ENCODE measurements around the gene NEO1.
"Not testable (repeated sequence)": the region's sequence is repeated elsewhere in the genome, so short reads cannot be mapped to it uniquely, and the experiment has no call there.

The NEO1 gene

DNA sequence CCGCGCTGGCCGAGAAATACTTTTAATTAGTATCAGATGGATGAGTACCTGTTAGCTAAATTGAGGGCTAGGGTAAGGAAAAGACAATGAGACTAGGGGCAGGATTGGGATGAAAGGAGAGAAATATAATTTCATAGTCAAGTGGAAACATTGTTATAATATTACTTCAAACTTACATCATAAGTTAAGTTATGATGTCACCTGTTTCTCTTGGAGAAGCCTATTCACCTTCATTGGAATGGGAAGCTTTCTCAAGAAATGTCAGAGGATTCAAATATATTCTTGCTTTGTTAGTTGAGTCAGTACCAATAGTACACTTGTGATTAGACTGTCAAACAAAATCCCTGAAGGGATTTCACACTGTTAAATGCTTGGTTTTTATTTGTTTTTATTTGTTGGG lies 116.2 kb downstream of the NEO1 start:
- no peaks in the 10 kb centered on the region for H3K27me3 Mint-ChIP-seq
- H3K4me3 Mint-ChIP-seq = no peak overlapping the region
- H3K4me1 Mint-ChIP-seq = no peaks in the 10 kb centered on the region
- no peak overlapping the region for H3K27ac Mint-ChIP-seq
- peaks cover 10% of the 10 kb centered on the region for H3K9me3 Mint-ChIP-seq
- ATAC-seq = no peak
- peaks cover 21% of the 10 kb centered on the region for H3K36me3 Mint-ChIP-seq

DNA sequence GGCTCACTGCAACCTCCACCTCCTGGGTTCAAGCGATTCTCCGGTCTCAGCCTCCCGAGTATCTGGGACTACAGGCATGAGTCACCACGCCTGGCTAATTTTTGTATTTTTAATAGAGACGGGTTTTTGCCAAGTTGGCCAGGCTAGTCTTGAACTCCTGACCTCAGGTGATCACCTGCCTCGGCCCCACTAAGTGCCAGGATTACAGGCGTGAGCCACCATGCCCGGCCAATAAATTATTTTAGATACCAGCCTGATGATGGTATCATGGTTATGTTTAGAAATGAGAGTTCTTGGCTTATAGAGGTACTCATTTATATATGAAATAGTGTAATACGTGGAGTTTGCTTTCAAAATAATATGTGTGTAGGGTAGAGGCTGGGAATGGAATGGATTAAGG lies 119.4 kb downstream of the NEO1 start:
- peaks cover under 1% of the 10 kb centered on the region for H3K36me3 Mint-ChIP-seq
- no peak overlapping the region for H3K27ac Mint-ChIP-seq
- H3K27me3 Mint-ChIP-seq = no peaks in the 10 kb centered on the region
- no peak overlapping the region for H3K4me3 Mint-ChIP-seq
- no peaks in the 10 kb centered on the region for H3K9me3 Mint-ChIP-seq
- no peak for ATAC-seq
- H3K4me1 Mint-ChIP-seq = no peaks in the 10 kb centered on the region

DNA sequence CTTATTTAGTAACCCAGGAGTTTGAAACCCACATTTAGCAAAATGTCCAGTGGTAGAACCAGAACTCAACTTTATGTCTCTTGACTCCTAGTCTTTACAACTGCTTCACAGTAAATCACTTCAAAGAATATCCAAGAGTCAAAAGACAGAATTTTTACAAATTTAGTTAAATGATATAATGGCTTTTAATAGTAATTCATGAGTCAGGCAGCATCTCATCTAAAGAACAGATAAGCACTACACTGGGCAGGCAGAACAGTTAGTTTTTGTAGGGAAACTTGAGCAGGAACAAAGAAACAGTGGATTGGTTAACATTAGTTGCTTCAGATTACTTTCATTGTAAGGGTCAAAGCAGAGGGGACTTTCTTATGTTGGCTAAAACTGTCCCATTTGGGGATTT lies 120.2 kb downstream of the NEO1 start:
- no peaks in the 10 kb centered on the region for H3K9me3 Mint-ChIP-seq
- no peaks in the 10 kb centered on the region for H3K36me3 Mint-ChIP-seq
- no peak overlapping the region for H3K27ac Mint-ChIP-seq
- no peaks in the 10 kb centered on the region for H3K27me3 Mint-ChIP-seq
- ATAC-seq = no peak
- no peak overlapping the region for H3K4me3 Mint-ChIP-seq
- no peaks in the 10 kb centered on the region for H3K4me1 Mint-ChIP-seq

DNA sequence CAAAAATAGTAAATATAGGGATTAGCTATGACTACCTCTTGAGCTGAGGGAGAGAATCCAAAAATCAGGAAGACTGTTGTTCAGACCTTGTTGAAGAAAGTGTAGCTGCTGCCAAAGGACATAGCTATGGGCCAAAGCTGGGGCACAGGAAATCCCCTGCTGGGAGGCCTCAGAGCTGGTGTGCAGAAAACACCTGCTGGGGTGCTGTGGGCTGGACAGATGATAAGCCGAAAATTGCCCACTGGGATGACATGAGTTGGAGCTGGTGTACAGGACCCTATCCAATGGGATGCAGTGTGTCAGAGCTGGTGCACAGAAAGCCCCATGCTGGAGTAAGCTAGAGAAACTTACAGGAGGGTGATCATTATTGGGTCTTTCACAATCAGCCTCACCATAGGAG lies 121.9 kb downstream of the NEO1 start:
- H3K9me3 Mint-ChIP-seq = no peaks in the 10 kb centered on the region
- H3K27ac Mint-ChIP-seq = no peak overlapping the region
- no peaks in the 10 kb centered on the region for H3K27me3 Mint-ChIP-seq
- H3K4me3 Mint-ChIP-seq = no peak overlapping the region
- peaks cover 6% of the 10 kb centered on the region for H3K36me3 Mint-ChIP-seq
- no peaks in the 10 kb centered on the region for H3K4me1 Mint-ChIP-seq
- ATAC-seq = no peak

DNA sequence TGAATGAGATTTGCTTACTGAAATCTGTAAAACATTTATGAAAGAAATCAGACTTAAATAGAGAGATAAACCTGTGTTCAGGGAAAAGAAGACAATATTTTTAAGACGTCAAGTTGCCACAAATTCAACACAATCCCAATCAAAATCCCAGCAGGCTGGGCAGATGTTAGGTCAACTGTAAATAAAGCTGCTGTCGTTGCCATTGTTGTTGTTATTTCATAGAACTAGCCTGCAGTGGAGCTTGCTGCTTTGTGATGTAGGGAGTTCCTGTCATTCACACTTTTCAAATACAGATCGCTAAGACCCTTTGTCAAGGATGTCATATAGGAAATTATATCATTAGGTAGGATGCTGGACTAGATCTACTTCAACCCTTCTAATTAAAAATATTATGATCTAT lies 123.1 kb downstream of the NEO1 start:
- Mint-ChIP-seq H3K27ac (no peak overlapping the region), H3K9me3 (no peaks in the 10 kb centered on the region), H3K27me3 (no peaks in the 10 kb centered on the region), H3K4me1 (no peaks in the 10 kb centered on the region), H3K36me3 (peaks cover 11% of the 10 kb centered on the region), H3K4me3 (no peak overlapping the region)
- ATAC-seq = no peak

DNA sequence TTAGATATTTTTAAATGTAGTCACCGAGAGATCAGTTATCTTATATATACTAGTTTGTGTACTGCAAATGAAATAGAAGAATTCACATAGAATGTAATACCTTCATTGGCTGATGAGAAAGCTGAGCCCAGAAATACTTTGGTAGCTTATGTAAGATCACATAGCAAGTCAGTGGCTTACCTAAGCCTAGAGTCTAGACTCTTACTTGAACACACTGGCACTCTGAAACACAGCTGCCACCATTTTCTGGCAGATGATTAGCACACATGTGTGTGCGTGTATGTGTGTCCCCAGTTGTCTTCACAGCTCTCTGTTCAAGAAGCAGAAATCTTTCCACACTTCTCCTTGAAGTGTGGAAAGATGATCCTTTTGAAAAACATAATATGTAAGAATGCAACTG lies 124.3 kb downstream of the NEO1 start:
- peaks cover 23% of the 10 kb centered on the region for H3K36me3 Mint-ChIP-seq
- no peak overlapping the region for H3K4me3 Mint-ChIP-seq
- H3K27me3 Mint-ChIP-seq = no peaks in the 10 kb centered on the region
- ATAC-seq = no peak
- peaks cover 4% of the 10 kb centered on the region for H3K9me3 Mint-ChIP-seq
- no peak overlapping the region for H3K27ac Mint-ChIP-seq
- H3K4me1 Mint-ChIP-seq = no peaks in the 10 kb centered on the region

DNA sequence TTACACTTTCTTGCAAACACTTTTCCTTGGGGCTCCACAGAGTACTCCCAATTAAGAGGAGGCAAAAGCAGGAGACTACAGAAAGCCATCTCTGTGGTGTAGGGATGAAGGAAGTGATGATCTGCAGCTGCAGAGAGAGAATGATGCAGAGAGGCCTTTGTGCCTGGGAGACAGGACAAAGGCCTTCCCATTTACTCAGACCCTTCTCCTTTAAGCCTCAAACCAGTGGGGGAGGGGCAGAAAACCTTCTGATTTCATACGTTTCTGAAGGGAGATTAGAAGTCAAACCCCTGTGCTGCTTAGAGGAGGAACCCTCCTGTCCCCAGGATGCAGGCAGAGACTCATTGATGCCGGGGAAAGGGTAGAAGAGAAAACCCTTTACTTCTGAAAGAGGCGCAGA lies 130.8 kb downstream of the NEO1 start:
- peaks cover 59% of the 10 kb centered on the region for H3K36me3 Mint-ChIP-seq
- H3K4me1 Mint-ChIP-seq = no peaks in the 10 kb centered on the region
- no peak overlapping the region for H3K27ac Mint-ChIP-seq

DNA sequence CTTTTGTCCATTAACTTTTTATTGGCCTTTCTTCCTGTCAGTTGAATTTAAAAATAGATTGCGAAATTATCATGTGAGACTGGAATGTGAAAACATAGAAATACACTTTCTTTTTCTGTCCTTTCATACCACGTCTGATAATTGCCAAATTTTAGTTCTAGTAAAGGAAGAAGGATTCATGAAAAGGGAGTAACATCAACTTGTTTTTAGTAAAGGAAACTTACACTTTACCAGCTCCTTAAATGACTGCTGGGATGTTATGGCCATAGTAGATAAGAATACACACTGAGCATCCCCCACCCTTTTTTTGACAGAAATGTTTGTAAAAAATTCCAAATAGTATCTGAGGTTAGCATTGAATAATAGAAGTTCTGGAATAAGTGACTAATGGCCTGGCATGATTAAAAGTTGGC lies 137.9 kb downstream of the NEO1 start:
- no peak for ATAC-seq
- Mint-ChIP-seq H3K4me3 (no peak overlapping the region), H3K27ac (no peak overlapping the region)

More for the DNA sequence above, 130.8 kb downstream of the NEO1 start:
- no peaks in the 10 kb centered on the region for H3K27me3 Mint-ChIP-seq
- H3K9me3 Mint-ChIP-seq = peaks cover 12% of the 10 kb centered on the region
- H3K4me3 Mint-ChIP-seq = no peak overlapping the region
- ATAC-seq = no peak

DNA sequence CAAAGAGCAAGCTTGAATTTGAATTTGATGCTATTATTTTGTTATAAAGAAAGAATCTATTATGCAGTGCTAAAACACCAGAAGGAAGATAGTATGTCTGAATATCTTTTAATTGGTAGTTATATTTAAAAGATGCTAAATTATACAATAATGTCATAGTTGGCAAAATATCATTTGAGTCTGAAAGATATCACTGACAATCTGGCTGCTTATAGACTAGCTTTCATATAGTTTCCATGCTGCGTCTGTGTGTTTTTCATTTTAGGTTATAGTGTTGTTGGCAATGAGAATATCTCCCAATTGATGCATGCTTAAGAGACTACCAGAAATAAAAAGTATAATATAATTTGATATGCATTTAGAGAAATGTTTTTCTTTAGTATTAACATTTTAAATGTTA lies 142.9 kb downstream of the NEO1 start:
- Mint-ChIP-seq H3K4me1 (no peaks in the 10 kb centered on the region), H3K4me3 (no peak overlapping the region), H3K27me3 (no peaks in the 10 kb centered on the region), H3K9me3 (no peaks in the 10 kb centered on the region), H3K36me3 (peaks cover 1% of the 10 kb centered on the region), H3K27ac (no peak overlapping the region)
- ATAC-seq = no peak

More for the DNA sequence above, 137.9 kb downstream of the NEO1 start:
- no peaks in the 10 kb centered on the region for H3K9me3 Mint-ChIP-seq
- H3K27me3 Mint-ChIP-seq = no peaks in the 10 kb centered on the region
- no peaks in the 10 kb centered on the region for H3K4me1 Mint-ChIP-seq
- H3K36me3 Mint-ChIP-seq = peaks cover 6% of the 10 kb centered on the region

DNA sequence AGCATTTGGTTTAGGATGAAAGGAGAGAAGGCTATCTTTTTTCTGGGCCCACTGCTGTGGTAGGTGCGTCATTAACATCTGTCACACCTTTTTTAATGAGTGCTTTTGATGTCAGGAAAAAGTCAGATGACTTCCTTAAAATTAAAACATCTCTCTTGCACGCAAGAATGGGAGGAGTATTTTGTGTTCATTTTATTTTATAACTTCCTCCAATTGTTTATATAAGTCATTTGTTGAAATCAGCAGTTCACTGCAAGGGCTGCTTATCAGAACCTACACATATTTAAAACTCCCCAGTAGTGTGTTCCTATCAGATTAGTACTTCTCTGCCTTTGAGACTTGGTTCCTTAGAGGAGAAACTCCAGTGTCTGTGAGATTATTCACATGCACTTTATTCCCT lies 143.8 kb downstream of the NEO1 start:
- no peak overlapping the region for H3K4me3 Mint-ChIP-seq
- H3K27ac Mint-ChIP-seq = no peak overlapping the region
- no peaks in the 10 kb centered on the region for H3K27me3 Mint-ChIP-seq
- peaks cover 6% of the 10 kb centered on the region for H3K36me3 Mint-ChIP-seq
- peaks cover 3% of the 10 kb centered on the region for H3K9me3 Mint-ChIP-seq
- no peak for ATAC-seq
- no peaks in the 10 kb centered on the region for H3K4me1 Mint-ChIP-seq

DNA sequence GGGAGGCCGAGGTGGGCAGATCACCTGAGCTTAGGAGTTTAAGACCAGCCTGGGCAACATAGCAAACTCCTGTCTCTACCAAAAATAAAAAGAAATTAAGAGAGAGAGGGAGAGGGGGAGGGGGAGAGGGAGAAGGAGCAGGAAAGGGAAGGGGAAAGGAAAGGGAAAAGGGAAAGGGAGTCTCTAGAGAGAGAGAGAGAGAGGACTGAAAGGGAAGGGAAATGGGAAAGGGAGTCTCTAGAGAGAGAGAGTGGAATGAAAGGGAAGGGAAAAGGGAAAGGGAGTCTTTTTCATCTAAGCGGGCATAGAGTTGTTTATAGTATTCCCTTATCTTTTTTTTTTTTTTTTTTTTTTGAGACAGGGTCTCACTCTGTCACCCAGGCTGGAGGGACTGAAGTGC lies 148.1 kb downstream of the NEO1 start:
- Mint-ChIP-seq H3K4me1 (no peaks in the 10 kb centered on the region), H3K27me3 (peaks cover 9% of the 10 kb centered on the region), H3K36me3 (peaks cover 38% of the 10 kb centered on the region), H3K4me3 (no peak overlapping the region), H3K27ac (no peak overlapping the region), H3K9me3 (peaks cover 21% of the 10 kb centered on the region)
- ATAC-seq = no peak

DNA sequence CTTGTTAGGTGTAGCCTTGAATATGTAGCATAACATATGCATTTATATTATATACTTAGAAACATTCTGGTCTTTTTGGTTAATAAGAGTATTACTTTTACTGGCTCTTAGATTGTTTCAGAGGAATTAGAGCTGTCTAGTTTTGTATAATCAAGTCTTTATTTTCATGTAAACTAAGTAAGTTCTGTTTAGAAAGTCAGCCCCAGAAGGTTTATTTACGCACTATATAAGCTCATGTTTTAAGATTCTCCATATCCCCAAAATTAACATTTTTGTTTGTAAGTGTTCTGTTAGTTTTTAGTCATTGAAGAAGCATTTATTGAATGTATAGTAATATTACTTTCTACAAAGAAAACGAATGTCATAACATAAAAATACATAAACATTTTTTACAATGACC lies 158.4 kb downstream of the NEO1 start:
- ATAC-seq = no peak
- Mint-ChIP-seq H3K9me3 (peaks cover 4% of the 10 kb centered on the region), H3K27ac (no peak overlapping the region), H3K4me3 (no peak overlapping the region), H3K36me3 (peaks cover 18% of the 10 kb centered on the region), H3K27me3 (no peaks in the 10 kb centered on the region), H3K4me1 (no peaks in the 10 kb centered on the region)

DNA sequence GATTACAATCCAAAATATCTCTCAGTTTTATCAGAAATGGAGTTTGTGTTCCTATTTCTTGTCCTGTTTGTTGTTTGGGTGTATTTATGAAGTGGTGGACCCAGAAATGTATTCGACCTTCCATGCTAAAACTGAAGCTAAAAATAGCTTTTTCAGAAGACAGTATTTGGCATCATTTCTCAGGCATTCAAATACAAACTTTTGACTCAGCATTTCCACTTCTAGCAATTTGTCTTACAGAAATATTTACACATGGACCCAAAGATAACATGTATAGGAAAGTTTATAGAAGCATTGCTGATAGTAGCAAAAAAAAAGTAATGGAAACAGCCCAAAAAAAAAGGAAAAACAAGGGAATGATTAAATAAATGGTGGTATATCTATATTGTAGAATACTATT lies 160.2 kb downstream of the NEO1 start:
- no peak overlapping the region for H3K4me3 Mint-ChIP-seq
- H3K27me3 Mint-ChIP-seq = no peaks in the 10 kb centered on the region
- H3K9me3 Mint-ChIP-seq = peaks cover 4% of the 10 kb centered on the region

DNA sequence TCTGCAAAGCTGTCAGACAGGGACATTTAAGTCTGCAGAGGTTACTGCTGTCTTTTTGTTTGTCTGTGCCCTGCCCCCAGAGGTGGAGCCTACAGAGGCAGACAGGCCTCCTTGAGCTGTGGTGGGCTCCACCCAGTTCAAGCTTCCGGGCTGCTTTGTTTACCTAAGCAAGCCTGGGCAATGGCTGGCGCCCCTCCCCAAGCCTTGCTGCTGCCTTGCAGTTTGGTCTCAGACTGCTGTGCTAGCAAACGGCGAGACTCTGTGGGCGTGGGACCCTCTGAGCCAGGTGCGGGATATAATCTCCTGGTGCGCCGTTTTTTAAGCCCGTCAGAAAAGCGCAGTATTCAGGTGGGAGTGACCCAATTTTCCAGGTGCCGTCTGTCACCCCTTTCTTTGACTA lies 169.2 kb downstream of the NEO1 start:
- H3K27me3 Mint-ChIP-seq, ATAC-seq, H3K4me1 Mint-ChIP-seq, H3K27ac Mint-ChIP-seq, H3K4me3 Mint-ChIP-seq, H3K9me3 Mint-ChIP-seq: not testable (repeated sequence)
- peaks cover 23% of the 10 kb centered on the region for H3K36me3 Mint-ChIP-seq

More for the DNA sequence above, 160.2 kb downstream of the NEO1 start:
- no peak for ATAC-seq
- Mint-ChIP-seq H3K4me1 (no peaks in the 10 kb centered on the region), H3K27ac (no peak overlapping the region), H3K36me3 (peaks cover 9% of the 10 kb centered on the region)

DNA sequence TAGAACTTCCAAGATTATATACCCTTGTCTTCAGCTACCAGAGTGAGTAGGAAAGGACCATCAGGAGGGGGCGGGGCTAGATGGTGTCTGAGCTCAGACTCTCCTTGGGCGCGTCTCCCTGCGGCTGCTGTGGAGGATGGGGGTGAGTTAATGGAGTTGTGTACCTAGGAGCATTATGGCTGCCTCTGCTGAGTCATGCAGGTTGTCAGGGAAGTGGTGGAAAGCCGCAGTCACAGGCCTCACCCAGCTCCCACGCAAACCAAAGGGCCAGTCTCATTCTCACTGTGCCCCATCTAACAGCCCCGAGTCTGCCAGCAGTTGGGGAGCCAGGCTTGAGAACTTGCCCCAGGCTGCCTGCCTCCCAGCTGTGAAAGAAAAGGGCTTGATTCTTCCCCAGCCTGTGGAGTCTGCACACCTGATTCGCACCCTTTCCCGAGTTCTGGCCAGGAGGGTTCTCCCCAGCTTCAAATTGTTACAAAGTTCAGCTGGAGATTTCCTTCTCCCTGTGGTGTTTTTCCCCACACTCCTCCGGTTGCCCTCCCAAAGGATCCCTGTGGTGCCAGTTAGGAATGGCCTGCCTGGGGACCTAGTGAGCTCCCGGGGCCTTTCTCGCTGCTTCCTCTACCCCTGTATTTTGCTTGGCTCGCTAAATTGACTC lies 173.2 kb downstream of the NEO1 start:
- Mint-ChIP-seq H3K4me1 (no peaks in the 10 kb centered on the region), H3K27ac (no peak overlapping the region)

DNA sequence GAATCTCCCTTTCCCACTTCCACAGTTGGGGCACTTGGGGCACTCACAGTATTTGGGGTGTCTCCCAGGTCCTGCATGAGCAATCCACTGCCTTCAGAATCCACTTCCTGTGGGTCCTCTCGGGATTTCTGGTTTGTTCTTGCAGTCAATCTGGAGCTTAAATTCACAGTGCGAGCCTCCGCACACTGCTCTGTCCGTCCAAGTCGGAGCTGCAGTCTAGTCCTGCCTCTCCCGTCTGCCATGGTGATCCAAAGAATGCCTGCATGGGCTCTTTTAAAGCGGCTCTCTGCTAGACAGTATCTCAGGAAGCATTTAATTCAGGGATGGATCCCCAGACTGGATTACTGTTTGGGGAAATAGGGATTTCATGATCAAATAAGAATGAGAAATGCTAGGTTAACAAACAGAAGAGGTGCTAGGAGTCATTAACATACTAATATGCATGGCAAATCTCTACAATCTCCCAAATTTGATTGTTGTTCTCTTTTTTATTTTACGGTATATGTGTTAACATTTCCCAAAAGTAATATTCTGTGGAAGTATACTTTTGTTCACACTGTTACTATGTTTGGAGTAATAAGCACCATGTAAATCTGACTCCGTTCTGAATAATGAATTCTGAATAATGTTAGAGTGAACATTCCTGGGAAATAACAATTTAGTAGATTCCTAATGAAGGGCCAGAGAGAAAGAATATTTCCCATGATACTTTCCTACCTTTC lies 174.0 kb downstream of the NEO1 start:
- Mint-ChIP-seq H3K9me3 (peaks cover 3% of the 10 kb centered on the region), H3K4me1 (no peaks in the 10 kb centered on the region), H3K36me3 (peaks cover 30% of the 10 kb centered on the region), H3K27me3 (peaks cover 10% of the 10 kb centered on the region), H3K4me3 (no peak overlapping the region), H3K27ac (no peak overlapping the region)
- ATAC-seq = no peak

More for the DNA sequence above, 173.2 kb downstream of the NEO1 start:
- H3K36me3 Mint-ChIP-seq = peaks cover 33% of the 10 kb centered on the region
- no peak for ATAC-seq
- peaks cover 3% of the 10 kb centered on the region for H3K9me3 Mint-ChIP-seq
- peaks cover 10% of the 10 kb centered on the region for H3K27me3 Mint-ChIP-seq
- H3K4me3 Mint-ChIP-seq = no peak overlapping the region
